ENCODE measurements around the gene TTLL11. TPM values are rescaled to one million over a fixed set of nuclear protein-coding genes. Genes with fewer than 3 reads are reported as not detected.

Gene TTLL11
- total RNA-seq, 4 donors from 2014 or later, result 15.1 to 42.6 (median 29.1) TPM

- WGBS, 2 donors (ENCODE audit: low coverage in 1 of 2), result 63 to 90% methylated on average over 2 of the region's 2 CpGs
- no peak overlapping the region for H3K27ac ChIP-seq
- no peak for ATAC-seq
- no peaks in the 10 kb centered on the region for H3K4me1 ChIP-seq
- H3K36me3 ChIP-seq, result peaks cover 0 to 12% of the 10 kb centered on the region in 2 donors
- H3K9me3 ChIP-seq, result no peaks in the 10 kb centered on the region
- TF ChIP-seq POLR2A (IDR thresholded peaks at IDR 0.05), result no peak
- TF ChIP-seq EP300 (IDR thresholded peaks at IDR 0.05), result no peak
- TF ChIP-seq POLR2AphosphoS5 (IDR thresholded peaks at IDR 0.05), result no peak
- TF ChIP-seq CTCF (IDR thresholded peaks at IDR 0.05), result no peak
- no peaks in the 10 kb centered on the region for H3K27me3 ChIP-seq
- no peak overlapping the region for H3K4me3 ChIP-seq
Observed at GRCh38 chr9:121876255-121876654, 216.9 kb downstream of the TTLL11 start.

GRCh38 chr9:121874524-121874923 lies 218.6 kb downstream of the TTLL11 start:
- H3K4me3 ChIP-seq, result no peak overlapping the region
- peaks cover 0 to 23% of the 10 kb centered on the region in 2 donors for H3K36me3 ChIP-seq
- H3K27ac ChIP-seq, result no peak overlapping the region
- no peak for ATAC-seq
- TF ChIP-seq POLR2AphosphoS5 (IDR thresholded peaks at IDR 0.05) (no peak), EP300 (IDR thresholded peaks at IDR 0.05) (no peak), POLR2A (IDR thresholded peaks at IDR 0.05) (no peak), CTCF (IDR thresholded peaks at IDR 0.05) (no peak)
- no peaks in the 10 kb centered on the region for H3K27me3 ChIP-seq
- 98 to 100% methylated on average over 2 to 6 of the region's 6 CpGs for WGBS, 2 donors (ENCODE audit: low coverage in 1 of 2)
- no peaks in the 10 kb centered on the region for H3K9me3 ChIP-seq
- no peaks in the 10 kb centered on the region for H3K4me1 ChIP-seq

DNA sequence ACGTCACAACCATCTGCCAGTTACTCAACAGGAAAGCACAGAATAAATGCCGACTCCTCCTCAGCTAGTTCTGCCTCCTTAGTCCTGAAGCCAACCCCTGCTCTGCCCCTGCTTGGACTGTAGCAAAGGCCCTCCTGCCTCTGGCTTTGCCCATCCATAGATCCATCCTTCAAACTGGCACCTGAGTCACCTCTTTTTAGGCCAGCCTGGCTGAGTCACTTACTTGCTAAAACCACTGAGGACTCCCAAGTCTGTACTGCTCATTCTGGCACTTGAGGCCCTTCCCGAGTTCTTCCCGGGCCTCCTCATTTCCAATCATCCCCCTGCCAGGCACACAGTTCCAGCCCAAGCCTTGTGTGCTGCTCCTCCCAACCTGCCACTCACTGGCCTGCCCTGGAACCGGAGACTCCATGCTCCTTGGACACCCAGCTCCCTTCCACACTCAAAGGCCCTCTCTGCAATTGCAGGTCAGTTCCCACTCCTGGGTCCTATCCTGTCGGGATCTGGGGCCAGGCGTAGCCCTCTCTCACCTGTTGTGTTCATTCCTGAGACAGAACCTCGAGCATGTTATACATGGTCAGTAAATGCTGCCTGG lies 221.6 kb downstream of the TTLL11 start:
- no peaks in the 10 kb centered on the region for H3K4me1 ChIP-seq
- H3K27ac ChIP-seq, result no peak overlapping the region
- H3K36me3 ChIP-seq, result peaks cover 0 to 27% of the 10 kb centered on the region in 2 donors
- TF ChIP-seq POLR2AphosphoS5 (IDR thresholded peaks at IDR 0.05) (no peak), EP300 (IDR thresholded peaks at IDR 0.05) (no peak), CTCF (IDR thresholded peaks at IDR 0.05) (no peak), POLR2A (IDR thresholded peaks at IDR 0.05) (no peak)
- no peaks in the 10 kb centered on the region for H3K9me3 ChIP-seq
- ATAC-seq, result no peak
- H3K27me3 ChIP-seq, result no peaks in the 10 kb centered on the region
- H3K4me3 ChIP-seq, result no peak overlapping the region
- WGBS, 2 donors (ENCODE audit: low coverage in 1 of 2), result 54 to 62% methylated on average over 3 to 5 of the region's 8 CpGs

- H3K4me1 ChIP-seq, result no peaks in the 10 kb centered on the region
- no peaks in the 10 kb centered on the region for H3K9me3 ChIP-seq
- ATAC-seq, result no peak
- H3K4me3 ChIP-seq, result no peak overlapping the region
- 96% methylated on average over 4 of the region's 10 CpGs; no CpG with 5 or more reads in 1 of the 2 donors for WGBS, 2 donors (ENCODE audit: low coverage in 1 of 2)
- no peak overlapping the region for H3K27ac ChIP-seq
- H3K27me3 ChIP-seq, result no peaks in the 10 kb centered on the region
- TF ChIP-seq POLR2A (IDR thresholded peaks at IDR 0.05) (no peak), POLR2AphosphoS5 (IDR thresholded peaks at IDR 0.05) (no peak), CTCF (IDR thresholded peaks at IDR 0.05) (no peak), EP300 (IDR thresholded peaks at IDR 0.05) (no peak)
- H3K36me3 ChIP-seq, result peaks cover 0 to 27% of the 10 kb centered on the region in 2 donors
Observed at GRCh38 chr9:121870271-121870670, 222.8 kb downstream of the TTLL11 start.

DNA sequence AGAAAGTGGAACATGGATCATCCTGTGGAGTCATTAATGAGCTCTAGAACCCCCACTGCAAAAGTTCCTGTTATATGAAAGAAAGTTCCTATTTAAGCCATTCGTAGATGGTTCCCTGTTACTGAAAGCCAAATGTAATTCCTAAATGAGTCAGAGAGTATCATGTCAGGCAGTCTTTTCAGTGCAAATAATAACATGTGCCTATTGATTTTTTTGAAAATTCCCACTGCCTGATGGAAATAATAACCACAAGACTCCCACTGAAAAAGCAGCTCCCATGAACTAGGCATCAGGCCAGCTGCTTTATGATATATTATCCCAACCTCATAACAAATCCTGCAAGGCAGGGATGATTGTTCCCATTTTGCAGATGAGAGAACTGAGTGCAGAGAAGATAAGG lies 224.5 kb downstream of the TTLL11 start:
- no peak for TF ChIP-seq POLR2A (IDR thresholded peaks at IDR 0.05)
- TF ChIP-seq CTCF (IDR thresholded peaks at IDR 0.05), result no peak
- no peak for TF ChIP-seq POLR2AphosphoS5 (IDR thresholded peaks at IDR 0.05)
- no peak for TF ChIP-seq EP300 (IDR thresholded peaks at IDR 0.05)
- no peak for ATAC-seq
- no peak overlapping the region for H3K27ac ChIP-seq
- H3K27me3 ChIP-seq, result no peaks in the 10 kb centered on the region
- H3K4me1 ChIP-seq, result no peaks in the 10 kb centered on the region
- no peaks in the 10 kb centered on the region for H3K9me3 ChIP-seq
- no peak overlapping the region for H3K4me3 ChIP-seq
- H3K36me3 ChIP-seq, result peaks cover 0 to 27% of the 10 kb centered on the region in 2 donors
- 70 to 83% methylated on average over 1 of the region's 1 CpG for WGBS, 2 donors (ENCODE audit: low coverage in 1 of 2)

All from gastroesophageal sphincter (tissue), 4 donors.